T-helper 2 cell treated with Interferon-gamma antibody and Interleukin-4, amounts not matched to agents 5 μg/mL and 100 μg/mL, for 36 hours (primary cell): Measurements from ENCODE around the gene DPPA4.

Experiments used
- DNase-seq: peaks from one replicate; pipeline ENCODE4 v3.0.0; 2021; ENCODE audit warnings: low spot score
- H3K27ac Mint-ChIP-seq: one replicate; pipeline ENCODE4 v1.8.0; 2021; ENCODE audit warnings: mild to moderate bottlenecking, mixed read lengths
- H3K27me3 Mint-ChIP-seq: one replicate; pipeline ENCODE4 v1.8.0; 2021; ENCODE audit warnings: low read depth, mixed read lengths
- H3K36me3 Mint-ChIP-seq: one replicate; pipeline ENCODE4 v1.8.0; 2021; ENCODE audit warnings: low read depth, mixed read lengths
- H3K4me1 Mint-ChIP-seq: one replicate; pipeline ENCODE4 v1.8.0; 2021; ENCODE audit warnings: low read depth, mixed read lengths
- H3K4me3 Mint-ChIP-seq: one replicate; pipeline ENCODE4 v1.8.0; 2022; ENCODE audit warnings: mild to moderate bottlenecking, moderate library complexity, mixed read lengths
- H3K9me3 Mint-ChIP-seq: one replicate; pipeline ENCODE4 v1.8.0; 2021; ENCODE audit warnings: mixed read lengths

DPPA4 gene

DNA sequence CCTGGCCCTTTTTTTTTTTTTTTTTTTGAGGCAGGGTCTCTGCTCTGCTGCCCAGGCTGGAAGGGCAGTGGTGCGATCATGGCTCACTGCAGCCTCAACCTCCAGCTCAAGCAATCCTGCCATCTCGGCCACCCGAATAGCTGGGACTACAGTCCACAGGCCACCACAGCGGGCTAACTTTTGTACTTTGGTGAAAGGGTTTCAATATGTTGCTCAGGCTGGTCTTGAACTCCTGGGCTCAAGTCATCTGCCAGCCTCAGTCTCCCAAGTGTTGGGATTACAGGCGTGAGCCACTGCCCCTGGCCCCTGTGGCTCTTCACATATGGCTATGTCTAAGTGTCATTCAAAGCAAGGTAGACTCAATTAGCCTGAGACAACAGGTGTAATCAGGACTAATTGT is 12.2 kb downstream of the DPPA4 start:
- Mint-ChIP-seq H3K4me1 (no peaks in the 10 kb centered on the region), H3K9me3 (no peaks in the 10 kb centered on the region), H3K4me3 (no peak overlapping the region), H3K27ac (no peak overlapping the region), H3K36me3 (no peaks in the 10 kb centered on the region), H3K27me3 (no peaks in the 10 kb centered on the region)
- no peak for DNase-seq

DNA sequence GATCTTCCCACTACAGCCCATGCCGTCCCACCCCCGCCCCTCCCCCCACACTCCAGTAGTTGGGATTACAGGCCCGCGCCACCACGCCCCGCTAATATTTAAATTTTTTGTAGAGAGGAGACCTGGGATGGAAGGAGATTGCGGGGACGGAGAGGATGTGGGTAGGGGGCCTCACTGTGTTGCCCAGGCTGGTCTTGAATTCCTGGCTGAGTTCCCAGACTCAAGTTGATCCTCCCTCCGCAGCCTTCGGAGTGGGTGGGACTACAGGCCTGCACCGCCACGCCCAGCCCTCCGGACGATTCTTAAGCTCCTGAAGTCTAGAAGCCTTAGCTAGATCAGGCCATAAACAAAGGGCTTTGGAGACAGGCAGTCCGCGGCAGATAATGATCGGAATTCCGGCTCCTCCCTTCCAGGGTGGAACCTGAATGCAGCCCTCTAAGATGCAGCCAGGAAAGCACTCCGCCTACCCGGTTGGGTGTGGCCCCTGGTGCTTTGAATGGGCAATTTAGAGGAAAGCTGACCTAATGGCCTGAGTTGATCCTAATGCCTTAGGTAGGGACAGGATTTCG is 21.1 kb downstream of the DPPA4 start, which contains the start of gene DPPA2:
TSS of gene DPPA2 (minus strand) at position 356 of the 569 bp plus-strand sequence. CDS start 1,975 bp downstream, outside the sequence.
- no peak for DNase-seq
- Mint-ChIP-seq H3K27ac (no peak within 1 kb of the TSS), H3K4me3 (no peak within 1 kb of the TSS), H3K4me1 (no peaks in the 10 kb centered on the region), H3K9me3 (no peaks in the 10 kb centered on the region), H3K27me3 (no peaks in the 10 kb centered on the region), H3K36me3 (no peaks in the 10 kb centered on the region)

DNA sequence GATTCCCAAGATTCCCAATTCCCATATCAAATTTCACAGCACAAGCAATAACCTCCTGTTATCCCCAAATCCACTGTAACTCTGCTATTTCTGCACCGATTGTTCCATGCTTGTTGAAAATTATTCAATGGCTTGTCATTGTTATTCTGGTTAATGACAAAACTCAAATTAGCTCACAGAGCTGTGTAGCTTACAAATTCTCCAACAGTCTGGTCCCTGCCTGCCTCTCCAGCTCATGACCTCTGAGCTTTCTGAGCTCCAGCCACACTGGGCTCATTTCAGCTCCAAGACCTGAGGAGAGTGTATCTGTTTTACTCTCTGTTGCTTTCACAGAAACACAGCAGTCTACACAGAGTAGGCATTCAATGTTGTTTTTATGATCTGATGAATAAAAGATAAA is 24.3 kb downstream of the DPPA4 start:
- Mint-ChIP-seq H3K27ac (no peak overlapping the region), H3K9me3 (no peaks in the 10 kb centered on the region), H3K4me1 (no peaks in the 10 kb centered on the region), H3K36me3 (no peaks in the 10 kb centered on the region), H3K4me3 (no peak overlapping the region), H3K27me3 (no peaks in the 10 kb centered on the region)
- no peak for DNase-seq

DNA sequence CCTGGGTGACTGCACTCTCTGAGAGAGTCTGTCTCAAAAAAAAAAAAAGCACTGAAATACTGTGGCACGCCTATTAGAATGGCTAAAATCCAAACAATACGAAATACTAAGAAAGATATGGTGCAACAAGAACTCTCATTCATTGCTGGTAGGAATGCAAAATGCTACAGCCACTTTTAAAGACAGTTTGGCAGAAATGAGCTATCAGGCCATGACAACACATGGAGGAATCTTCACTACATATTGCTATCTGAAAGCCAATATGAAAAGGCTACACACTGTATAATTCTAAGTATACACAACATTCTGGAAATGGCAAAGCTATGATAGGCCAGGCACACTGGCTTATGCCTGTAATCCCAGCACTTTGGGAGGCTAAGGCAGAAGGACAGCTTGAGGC is 39.9 kb downstream of the DPPA4 start:
- no peaks in the 10 kb centered on the region for H3K36me3 Mint-ChIP-seq
- H3K27me3 Mint-ChIP-seq: no peaks in the 10 kb centered on the region
- no peak overlapping the region for H3K4me3 Mint-ChIP-seq
- no peaks in the 10 kb centered on the region for H3K4me1 Mint-ChIP-seq
- no peak overlapping the region for H3K27ac Mint-ChIP-seq
- no peaks in the 10 kb centered on the region for H3K9me3 Mint-ChIP-seq
- DNase-seq: no peak

- no peaks in the 10 kb centered on the region for H3K4me1 Mint-ChIP-seq
- H3K27me3 Mint-ChIP-seq: no peaks in the 10 kb centered on the region
- DNase-seq: no peak
- no peaks in the 10 kb centered on the region for H3K36me3 Mint-ChIP-seq
- H3K4me3 Mint-ChIP-seq: no peak overlapping the region
- no peaks in the 10 kb centered on the region for H3K9me3 Mint-ChIP-seq
- no peak overlapping the region for H3K27ac Mint-ChIP-seq
Observed at GRCh38 chr3:109284071-109284470, 53.3 kb downstream of the DPPA4 start.

- no peak overlapping the region for H3K4me3 Mint-ChIP-seq
- no peak overlapping the region for H3K27ac Mint-ChIP-seq
- H3K27me3 Mint-ChIP-seq: no peaks in the 10 kb centered on the region
- no peak for DNase-seq
- H3K4me1 Mint-ChIP-seq: no peaks in the 10 kb centered on the region
- H3K9me3 Mint-ChIP-seq: no peaks in the 10 kb centered on the region
- H3K36me3 Mint-ChIP-seq: no peaks in the 10 kb centered on the region
Observed at GRCh38 chr3:109278546-109278945, 58.8 kb downstream of the DPPA4 start.

DNA sequence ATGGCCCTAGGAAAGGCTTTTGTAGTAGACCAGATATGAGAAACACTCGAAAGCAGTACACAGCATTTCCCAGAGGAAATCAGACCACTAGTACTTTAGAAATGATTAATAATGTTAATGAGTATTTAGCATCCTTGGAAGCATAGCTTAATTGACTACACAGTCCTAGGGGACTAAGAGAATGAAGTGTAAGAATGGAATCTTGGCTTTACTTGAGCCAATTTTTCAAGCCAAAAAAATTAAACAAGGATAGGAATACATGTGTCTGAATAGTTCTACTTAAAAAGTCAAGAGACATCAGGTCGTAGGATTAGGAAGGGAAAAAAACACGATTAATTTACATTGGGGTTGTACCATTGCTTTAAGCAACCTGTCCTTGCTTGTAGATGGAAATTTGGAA is 59.2 kb downstream of the DPPA4 start:
- no peak overlapping the region for H3K4me3 Mint-ChIP-seq
- no peaks in the 10 kb centered on the region for H3K27me3 Mint-ChIP-seq
- no peak for DNase-seq
- no peaks in the 10 kb centered on the region for H3K36me3 Mint-ChIP-seq
- H3K27ac Mint-ChIP-seq: no peak overlapping the region
- no peaks in the 10 kb centered on the region for H3K9me3 Mint-ChIP-seq
- H3K4me1 Mint-ChIP-seq: no peaks in the 10 kb centered on the region
